ENCODE data around the gene GIMD1.

DNA sequence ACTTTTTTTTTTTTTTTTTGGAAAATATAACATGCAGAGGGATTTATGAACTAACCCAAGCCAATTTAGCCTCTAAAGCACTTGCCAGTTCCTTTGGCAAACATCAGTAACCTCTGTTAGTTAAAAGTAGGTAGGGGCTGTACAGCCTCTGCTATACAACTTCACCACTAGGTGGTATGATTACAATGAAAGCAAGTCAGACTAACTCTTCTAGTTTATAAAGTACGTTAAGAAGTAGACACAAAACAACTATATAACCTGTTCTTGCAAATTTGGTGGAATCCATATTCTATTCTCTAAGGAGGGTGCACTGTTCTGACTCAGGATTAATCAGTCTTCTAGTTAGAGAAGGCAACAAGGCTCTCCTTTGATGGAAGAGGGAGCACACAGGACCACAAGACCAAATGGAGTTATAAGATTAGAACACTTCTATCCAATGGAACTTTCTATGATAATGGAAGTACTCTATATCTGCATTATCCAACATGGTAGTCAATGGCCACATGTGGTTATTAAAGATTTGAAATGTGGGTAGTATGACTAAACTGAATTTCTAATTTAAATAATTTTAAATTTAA lies 39.4 kb downstream of the GIMD1 start:
- TF ChIP-seq, protein P1, sequence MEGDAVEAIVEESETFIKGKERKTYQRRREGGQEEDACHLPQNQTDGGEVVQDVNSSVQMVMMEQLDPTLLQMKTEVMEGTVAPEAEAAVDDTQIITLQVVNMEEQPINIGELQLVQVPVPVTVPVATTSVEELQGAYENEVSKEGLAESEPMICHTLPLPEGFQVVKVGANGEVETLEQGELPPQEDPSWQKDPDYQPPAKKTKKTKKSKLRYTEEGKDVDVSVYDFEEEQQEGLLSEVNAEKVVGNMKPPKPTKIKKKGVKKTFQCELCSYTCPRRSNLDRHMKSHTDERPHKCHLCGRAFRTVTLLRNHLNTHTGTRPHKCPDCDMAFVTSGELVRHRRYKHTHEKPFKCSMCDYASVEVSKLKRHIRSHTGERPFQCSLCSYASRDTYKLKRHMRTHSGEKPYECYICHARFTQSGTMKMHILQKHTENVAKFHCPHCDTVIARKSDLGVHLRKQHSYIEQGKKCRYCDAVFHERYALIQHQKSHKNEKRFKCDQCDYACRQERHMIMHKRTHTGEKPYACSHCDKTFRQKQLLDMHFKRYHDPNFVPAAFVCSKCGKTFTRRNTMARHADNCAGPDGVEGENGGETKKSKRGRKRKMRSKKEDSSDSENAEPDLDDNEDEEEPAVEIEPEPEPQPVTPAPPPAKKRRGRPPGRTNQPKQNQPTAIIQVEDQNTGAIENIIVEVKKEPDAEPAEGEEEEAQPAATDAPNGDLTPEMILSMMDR (conservative IDR thresholded peaks at IDR 0.05 in 1 of 2, IDR thresholded peaks at IDR 0.05 in 1 of 2; ENCODE audit: extremely low read depth in 1 of 2, insufficient read depth in 1 of 2, low read depth in 1 of 2, low read length in 2 of 2): peak; percentile 68 to 89
- TF ChIP-seq EZH2 (IDR thresholded peaks at IDR 0.05; ENCODE audit: borderline replicate concordance, low read length): no peak

Data from mammary epithelial cell (primary cell).